PC-9 (cell line): ENCODE measurements around the gene STH.

Source experiments
- EZH2 ChIP-seq: fragments of 200-600 bp; sonication (generic); IDR thresholded peaks from 2 replicates; pipeline ENCODE4 v1.8.0; 2017; ENCODE audit warnings: antibody characterized with exemption, low read depth
- TF ChIP-seq, protein P1 (sequence below): fragments of 200-600 bp; sonication (generic); conservative IDR thresholded peaks from 2 replicates; pipeline ENCODE4 v1.6.1; 2017; ENCODE audit warnings: mixed run types, antibody characterized with exemption, mild to moderate bottlenecking, moderate library complexity

DNA sequence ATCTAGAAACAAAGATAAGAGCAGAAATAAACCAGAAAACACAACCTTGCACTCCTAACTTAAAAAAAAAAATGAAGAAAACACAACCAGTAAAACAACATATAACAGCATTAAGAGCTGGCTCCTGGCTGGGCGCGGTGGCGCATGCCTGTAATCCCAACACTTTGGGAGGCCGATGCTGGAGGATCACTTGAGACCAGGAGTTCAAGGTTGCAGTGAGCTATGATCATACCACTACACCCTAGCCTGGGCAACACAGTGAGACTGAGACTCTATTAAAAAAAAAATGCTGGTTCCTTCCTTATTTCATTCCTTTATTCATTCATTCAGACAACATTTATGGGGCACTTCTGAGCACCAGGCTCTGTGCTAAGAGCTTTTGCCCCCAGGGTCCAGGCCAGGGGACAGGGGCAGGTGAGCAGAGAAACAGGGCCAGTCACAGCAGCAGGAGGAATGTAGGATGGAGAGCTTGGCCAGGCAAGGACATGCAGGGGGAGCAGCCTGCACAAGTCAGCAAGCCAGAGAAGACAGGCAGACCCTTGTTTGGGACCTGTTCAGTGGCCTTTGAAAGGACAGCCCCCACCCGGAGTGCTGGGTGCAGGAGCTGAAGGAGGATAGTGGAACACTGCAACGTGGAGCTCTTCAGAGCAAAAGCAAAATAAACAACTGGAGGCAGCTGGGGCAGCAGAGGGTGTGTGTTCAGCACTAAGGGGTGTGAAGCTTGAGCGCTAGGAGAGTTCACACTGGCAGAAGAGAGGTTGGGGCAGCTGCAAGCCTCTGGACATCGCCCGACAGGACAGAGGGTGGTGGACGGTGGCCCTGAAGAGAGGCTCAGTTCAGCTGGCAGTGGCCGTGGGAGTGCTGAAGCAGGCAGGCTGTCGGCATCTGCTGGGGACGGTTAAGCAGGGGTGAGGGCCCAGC lies 2.6 kb downstream of the STH start:
- TF ChIP-seq, protein P1, sequence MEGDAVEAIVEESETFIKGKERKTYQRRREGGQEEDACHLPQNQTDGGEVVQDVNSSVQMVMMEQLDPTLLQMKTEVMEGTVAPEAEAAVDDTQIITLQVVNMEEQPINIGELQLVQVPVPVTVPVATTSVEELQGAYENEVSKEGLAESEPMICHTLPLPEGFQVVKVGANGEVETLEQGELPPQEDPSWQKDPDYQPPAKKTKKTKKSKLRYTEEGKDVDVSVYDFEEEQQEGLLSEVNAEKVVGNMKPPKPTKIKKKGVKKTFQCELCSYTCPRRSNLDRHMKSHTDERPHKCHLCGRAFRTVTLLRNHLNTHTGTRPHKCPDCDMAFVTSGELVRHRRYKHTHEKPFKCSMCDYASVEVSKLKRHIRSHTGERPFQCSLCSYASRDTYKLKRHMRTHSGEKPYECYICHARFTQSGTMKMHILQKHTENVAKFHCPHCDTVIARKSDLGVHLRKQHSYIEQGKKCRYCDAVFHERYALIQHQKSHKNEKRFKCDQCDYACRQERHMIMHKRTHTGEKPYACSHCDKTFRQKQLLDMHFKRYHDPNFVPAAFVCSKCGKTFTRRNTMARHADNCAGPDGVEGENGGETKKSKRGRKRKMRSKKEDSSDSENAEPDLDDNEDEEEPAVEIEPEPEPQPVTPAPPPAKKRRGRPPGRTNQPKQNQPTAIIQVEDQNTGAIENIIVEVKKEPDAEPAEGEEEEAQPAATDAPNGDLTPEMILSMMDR, result no peak
- no peak for TF ChIP-seq EZH2
